ENCODE data around the gene FUCA1.

FUCA1 gene

GRCh38 chr1:23795676-23796465 lies 72.2 kb downstream of the FUCA1 start:
- TF ChIP-seq CTCF (IDR thresholded peaks at IDR 0.05; ENCODE audit: insufficient read depth, low read length, missing control alignments): no peak
- CTCF ChIA-PET: interaction anchor here (0.7 to 1.5 kb wide), 3 partner anchors 11 to 24 kb away, joined by 3 to 4 read pairs (median 3); no protein-coding TSS in a partner anchor
- DNase-seq (ENCODE audit: low read depth, low spot score): no peak
- POLR2A ChIA-PET: no interaction called here
- H3K4me3 ChIP-seq (ENCODE audit: low read depth, low read length): no peak overlapping the region

Measured in AG04449 (cell line).